ENCODE measurements around the gene SPDYE16.
"Not testable (repeated sequence)": the region's sequence is repeated elsewhere in the genome, so short reads cannot be mapped to it uniquely, and the experiment has no call there.

SPDYE16 gene

GRCh38 chr7:76549855-76550248 lies 6.8 kb upstream of the SPDYE16 start:
- in situ Hi-C loops (cut with MboI; ENCODE audit: low sequenced_read_pairs), result not testable (repeated sequence)

- in situ Hi-C loops (cut with MboI; ENCODE audit: low sequenced_read_pairs), result not testable (repeated sequence)
Observed at GRCh38 chr7:76549025-76549854, 6.1 kb upstream of the SPDYE16 start.

- in situ Hi-C loops (cut with MboI; ENCODE audit: low sequenced_read_pairs), result not testable (repeated sequence)
Observed at GRCh38 chr7:76531643-76532042, 11.5 kb downstream of the SPDYE16 start.

- in situ Hi-C loops (cut with MboI; ENCODE audit: low sequenced_read_pairs), result not testable (repeated sequence)
Observed at GRCh38 chr7:76526183-76526582, 16.9 kb downstream of the SPDYE16 start.

GRCh38 chr7:76516932-76517331 lies 26.2 kb downstream of the SPDYE16 start:
- in situ Hi-C loops (cut with MboI; ENCODE audit: low sequenced_read_pairs), result not testable (repeated sequence)

- in situ Hi-C loops (cut with MboI; ENCODE audit: low sequenced_read_pairs), result no loop called here
Observed at GRCh38 chr7:76515999-76516443, 27.1 kb downstream of the SPDYE16 start.

- in situ Hi-C loops (cut with MboI; ENCODE audit: low sequenced_read_pairs), result no loop called here
Observed at GRCh38 chr7:76514926-76515771, 27.9 kb downstream of the SPDYE16 start.

GRCh38 chr7:76513817-76514799 lies 29.0 kb downstream of the SPDYE16 start:
- in situ Hi-C loops (cut with MboI; ENCODE audit: low sequenced_read_pairs), result no loop called here

GRCh38 chr7:76512941-76513816 lies 29.9 kb downstream of the SPDYE16 start:
- in situ Hi-C loops (cut with MboI; ENCODE audit: low sequenced_read_pairs), result no loop called here

GRCh38 chr7:76511911-76512885 lies 30.9 kb downstream of the SPDYE16 start:
- in situ Hi-C loops (cut with MboI; ENCODE audit: low sequenced_read_pairs), result not testable (repeated sequence)

- in situ Hi-C loops (cut with MboI; ENCODE audit: low sequenced_read_pairs), result not testable (repeated sequence)
Observed at GRCh38 chr7:76511200-76511910, 31.7 kb downstream of the SPDYE16 start.

GRCh38 chr7:76509931-76510877 lies 32.9 kb downstream of the SPDYE16 start, which contains the start of gene UPK3B:
Gene UPK3B, plus strand, starts transcription at chr7:76510552. Its CDS starts 101 bp downstream, at chr7:76510653.
- in situ Hi-C loops (cut with MboI; ENCODE audit: low sequenced_read_pairs), result loop anchor here (10.0 kb wide), 1 partner anchor 85 kb away; the partner anchor contains the start of gene ZP3

- in situ Hi-C loops (cut with MboI; ENCODE audit: low sequenced_read_pairs), result loop anchor here (10.0 kb wide), 1 partner anchor 83 kb away; the partner anchor contains the start of gene ZP3
Observed at GRCh38 chr7:76507723-76508406, 35.2 kb downstream of the SPDYE16 start.

- in situ Hi-C loops (cut with MboI; ENCODE audit: low sequenced_read_pairs), result loop anchor here (10.0 kb wide), 1 partner anchor 82 kb away; the partner anchor contains the start of gene ZP3
Observed at GRCh38 chr7:76506643-76507042, 36.5 kb downstream of the SPDYE16 start.

GRCh38 chr7:76506081-76506440 lies 37.0 kb downstream of the SPDYE16 start:
- in situ Hi-C loops (cut with MboI; ENCODE audit: low sequenced_read_pairs), result loop anchor here (10.0 kb wide), 1 partner anchor 81 kb away; the partner anchor contains the start of gene ZP3

All from HL-60/S4 treated with phorbol 12-myristate 13-acetate at 8.2 ng/mL for 4 days and 3 days (cell line).